ENCODE results near the gene LYAR.

- TF ChIP-seq, protein P1, sequence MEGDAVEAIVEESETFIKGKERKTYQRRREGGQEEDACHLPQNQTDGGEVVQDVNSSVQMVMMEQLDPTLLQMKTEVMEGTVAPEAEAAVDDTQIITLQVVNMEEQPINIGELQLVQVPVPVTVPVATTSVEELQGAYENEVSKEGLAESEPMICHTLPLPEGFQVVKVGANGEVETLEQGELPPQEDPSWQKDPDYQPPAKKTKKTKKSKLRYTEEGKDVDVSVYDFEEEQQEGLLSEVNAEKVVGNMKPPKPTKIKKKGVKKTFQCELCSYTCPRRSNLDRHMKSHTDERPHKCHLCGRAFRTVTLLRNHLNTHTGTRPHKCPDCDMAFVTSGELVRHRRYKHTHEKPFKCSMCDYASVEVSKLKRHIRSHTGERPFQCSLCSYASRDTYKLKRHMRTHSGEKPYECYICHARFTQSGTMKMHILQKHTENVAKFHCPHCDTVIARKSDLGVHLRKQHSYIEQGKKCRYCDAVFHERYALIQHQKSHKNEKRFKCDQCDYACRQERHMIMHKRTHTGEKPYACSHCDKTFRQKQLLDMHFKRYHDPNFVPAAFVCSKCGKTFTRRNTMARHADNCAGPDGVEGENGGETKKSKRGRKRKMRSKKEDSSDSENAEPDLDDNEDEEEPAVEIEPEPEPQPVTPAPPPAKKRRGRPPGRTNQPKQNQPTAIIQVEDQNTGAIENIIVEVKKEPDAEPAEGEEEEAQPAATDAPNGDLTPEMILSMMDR (IDR thresholded peaks at IDR 0.05) = no peak
- TF ChIP-seq POLR2AphosphoS5 (IDR thresholded peaks at IDR 0.05) (no peak), EP300 (IDR thresholded peaks at IDR 0.05) (no peak), POLR2A (IDR thresholded peaks at IDR 0.05; ENCODE audit: low read depth) (no peak)
Observed at GRCh38 chr4:4289055-4289454, 899 bp downstream of the LYAR start.

Data from esophagus muscularis mucosa (tissue), 4 donors.